H1 (cell line): ENCODE data around the gene KRTAP5-6. TPM values are rescaled to one million over a fixed set of nuclear protein-coding genes. Genes with fewer than 3 reads are reported as not detected.

Source experiments
- CTCF ChIA-PET: fragments of 300-600 bp; sonication (Branson Sonifier 250); formaldehyde crosslinking; loops from one replicate; lab custom pipeline; 2021; ENCODE audit not compliant: partially characterized antibody; lab: Charles Lee
- POLR2A ChIA-PET: fragments of 300-600 bp; sonication (Branson Sonifier 250); formaldehyde crosslinking; loops from one replicate; lab custom pipeline; 2021; ENCODE audit warnings: inconsistent platforms; ENCODE audit not compliant: partially characterized antibody; lab: Charles Lee
- DNase-seq, 2 experiments: peaks; one replicate each; pipeline versions ENCODE4 v3.0.0 to v3.0.0-alpha.2; 2010 to 2022; ENCODE audit warnings: low spot score in 2 of 2, low read depth in 1 of 2, mixed read lengths in 1 of 2
- FAIRE-seq: peaks from 2 replicates; lab custom pipeline; 2011; peaks lifted over from hg19 to GRCh38; lab: Jason Lieb, UNC
- H2AFZ ChIP-seq: 2 replicates; pipeline ENCODE4 v1.8.1; 2012; ENCODE audit warnings: low read length, inconsistent platforms
- H2AK5ac ChIP-seq: 2 replicates; pipeline ENCODE4 v1.6.1; 2013; ENCODE audit warnings: low read depth, low read length
- H2BK120ac ChIP-seq: replicated peaks from 2 replicates; pipeline ENCODE3; 2013; ENCODE audit warnings: low read depth, low read length, inconsistent platforms
- H2BK12ac ChIP-seq: 2 replicates; pipeline ENCODE4 v1.6.1; 2013; ENCODE audit warnings: low read depth, low read length
- H2BK15ac ChIP-seq: 2 replicates; pipeline ENCODE4 v1.6.1; 2013; ENCODE audit warnings: low read length
- H2BK20ac ChIP-seq: 2 replicates; pipeline ENCODE4 v1.6.1; 2013; ENCODE audit warnings: low read length
- H2BK5ac ChIP-seq: 2 replicates; pipeline ENCODE4 v1.6.1; 2013; ENCODE audit warnings: low read depth, low read length
- H3K14ac ChIP-seq: 2 replicates; pipeline ENCODE4 v1.6.1; 2013; ENCODE audit warnings: inconsistent platforms; ENCODE audit not compliant: insufficient read length
- H3K18ac ChIP-seq: 2 replicates; pipeline ENCODE4 v1.6.1; 2013; ENCODE audit warnings: low read length; ENCODE audit errors: extremely low read depth
- H3K23ac ChIP-seq: 2 replicates; pipeline ENCODE4 v1.6.1; 2013; ENCODE audit warnings: inconsistent platforms; ENCODE audit not compliant: insufficient read length
- H3K23me2 ChIP-seq: 2 replicates; pipeline ENCODE4 v1.6.1; 2013; ENCODE audit warnings: low read depth, low read length
- H3K27ac ChIP-seq: 2 replicates; pipeline ENCODE4 v1.6.1; 2011; ENCODE audit warnings: low read depth, low read length, inconsistent platforms
- H3K27me3 ChIP-seq, 4 experiments: replicated peaks in 1 of 4; 1 replicate in 1 of 4; 2 replicates in 3 of 4; pipeline versions ENCODE4 v1.6.1 to v1.8.1; 2011 to 2013; ENCODE audit warnings: low read length in 3 of 4, mild to moderate bottlenecking in 3 of 4, inconsistent platforms in 2 of 4, mixed read lengths in 2 of 4, moderate library complexity in 1 of 4; ENCODE audit not compliant: control insufficient read depth in 3 of 4, insufficient read depth in 3 of 4; ENCODE audit errors: extremely low read depth in 1 of 4
- H3K36me3 ChIP-seq, 4 experiments: 2 replicates each; pipeline versions ENCODE4 v1.6.1 to v1.8.1; 2011 to 2013; ENCODE audit warnings: mild to moderate bottlenecking in 4 of 4, low read length in 3 of 4, moderate library complexity in 2 of 4, control low read depth in 1 of 4, inconsistent platforms in 1 of 4; ENCODE audit not compliant: insufficient read depth in 4 of 4, control insufficient read depth in 2 of 4
- H3K4ac ChIP-seq: replicated peaks from 2 replicates; pipeline ENCODE3; 2013; ENCODE audit warnings: low read length, low read depth, mixed read lengths, inconsistent platforms; ENCODE audit not compliant: insufficient read length
- H3K4me1 ChIP-seq, 4 experiments: replicated peaks in 1 of 4; 1 replicate in 1 of 4; 2 replicates in 3 of 4; pipeline versions ENCODE4 v1.6.1 to v1.8.1; 2011 to 2013; ENCODE audit warnings: low read length in 3 of 4, inconsistent platforms in 2 of 4, mixed read lengths in 1 of 4; ENCODE audit not compliant: insufficient read depth in 4 of 4, control insufficient read depth in 3 of 4
- H3K4me2 ChIP-seq, 2 experiments: 2 replicates each; pipeline versions ENCODE4 v1.6.1 to v1.8.1; 2011 to 2013; ENCODE audit warnings: low read depth in 2 of 2, low read length in 2 of 2, control low read depth in 1 of 2, inconsistent platforms in 1 of 2, mild to moderate bottlenecking in 1 of 2; ENCODE audit not compliant: insufficient read depth in 1 of 2
- H3K4me3 ChIP-seq, 4 experiments: fragments of 200-600, 300-600 bp in 1 of 4; sonication (generic), shearing (Covaris generic), sonication (Bioruptor Twin) in 1 of 4; 2 replicates each; pipeline versions ENCODE4 v1.5.1 to v1.8.1; 2011 to 2016; ENCODE audit warnings: low read length in 4 of 4, low read depth in 3 of 4, control low read depth in 2 of 4, inconsistent platforms in 2 of 4, mild to moderate bottlenecking in 2 of 4, mixed read lengths in 1 of 4, moderate library complexity in 1 of 4; ENCODE audit not compliant: insufficient read depth in 2 of 4; ENCODE audit errors: extremely low read depth in 1 of 4
- H3K56ac ChIP-seq: replicated peaks from 2 replicates; pipeline ENCODE3; 2013; ENCODE audit warnings: low read depth, mild to moderate bottlenecking, mixed read lengths, low read length, inconsistent platforms; ENCODE audit not compliant: insufficient read length
- H3K79me1 ChIP-seq: 2 replicates; pipeline ENCODE4 v1.6.1; 2013; ENCODE audit warnings: low read depth, low read length, control low read depth
- H3K79me2 ChIP-seq, 2 experiments: 2 replicates each; pipeline versions ENCODE4 v1.6.1 to v1.8.1; 2012 to 2013; ENCODE audit warnings: low read length in 2 of 2, mild to moderate bottlenecking in 2 of 2, inconsistent platforms in 1 of 2; ENCODE audit not compliant: insufficient read depth in 2 of 2, control insufficient read depth in 1 of 2
- H3K9ac ChIP-seq, 4 experiments: replicated peaks in 1 of 4; 1 replicate in 1 of 4; 2 replicates in 3 of 4; pipeline versions ENCODE4 v1.6.1 to v1.8.1; 2011 to 2013; ENCODE audit warnings: low read depth in 3 of 4, low read length in 3 of 4, control low read depth in 2 of 4, mild to moderate bottlenecking in 2 of 4, moderate library complexity in 2 of 4, inconsistent platforms in 1 of 4; ENCODE audit errors: extremely low read depth in 1 of 4
- H3K9me3 ChIP-seq, 2 experiments: 2 replicates each; pipeline versions ENCODE4 v1.6.1 to v1.8.1; 2012 to 2013; ENCODE audit warnings: mild to moderate bottlenecking in 2 of 2, moderate library complexity in 2 of 2, control low read depth in 1 of 2, inconsistent platforms in 1 of 2, low read depth in 1 of 2, low read length in 1 of 2, mixed read lengths in 1 of 2; ENCODE audit not compliant: insufficient read depth in 2 of 2
- H4K20me1 ChIP-seq, 2 experiments: replicated peaks in 1 of 2; 2 replicates each; pipeline versions ENCODE3 to v1.8.1; 2011 to 2013; ENCODE audit warnings: inconsistent platforms in 2 of 2, low read length in 2 of 2, mild to moderate bottlenecking in 1 of 2; ENCODE audit not compliant: insufficient read depth in 2 of 2, control insufficient read depth in 1 of 2
- H4K5ac ChIP-seq: 2 replicates; pipeline ENCODE4 v1.6.1; 2013; ENCODE audit warnings: low read length, low read depth, mixed read lengths, inconsistent platforms; ENCODE audit not compliant: insufficient read length
- H4K8ac ChIP-seq: 2 replicates; pipeline ENCODE4 v1.8.0; 2013; ENCODE audit warnings: mild to moderate bottlenecking, moderate library complexity, low read length, inconsistent platforms; ENCODE audit not compliant: insufficient read depth; ENCODE audit errors: extremely low read depth
- H4K91ac ChIP-seq: replicated peaks from 2 replicates; pipeline ENCODE3; 2013; ENCODE audit warnings: low read length, mixed read lengths, inconsistent platforms; ENCODE audit not compliant: insufficient read length
- CHD2 ChIP-seq: IDR thresholded peaks from 2 replicates; pipeline ENCODE4 v1.6.1; 2012; ENCODE audit warnings: low read length, improper control_type of control experiment
- E2F6 ChIP-seq: IDR thresholded peaks from 2 replicates; pipeline ENCODE4 v1.6.1; 2012; ENCODE audit warnings: inconsistent platforms
- EGR1 ChIP-seq: IDR thresholded peaks from 2 replicates; pipeline ENCODE4 v1.6.1; 2011; ENCODE audit warnings: low read depth, low read length, borderline replicate concordance
- POU5F1 ChIP-seq: IDR thresholded peaks from 2 replicates; pipeline ENCODE4 v1.6.1; 2011; ENCODE audit warnings: low read depth, mild to moderate bottlenecking, low read length, moderate library complexity
- SUZ12 ChIP-seq: fragments of 200-600 bp; sonication (generic); IDR thresholded peaks from 2 replicates; pipeline ENCODE4 v1.6.1; 2012; ENCODE audit warnings: mild to moderate bottlenecking, inconsistent platforms, low read length, moderate library complexity, mixed read lengths
- TEAD4 ChIP-seq: IDR thresholded peaks from 2 replicates; pipeline ENCODE4 v1.6.1; 2012; ENCODE audit warnings: low read depth, low read length, inconsistent platforms, mixed read lengths
- WGBS, 2 experiments: shearing (Covaris generic) in 1 of 2; methylation state at CpG; one replicate each; pipeline versions ENCODE4 v1.1.6 to v1.1.7; 2013 to 2015; ENCODE audit warnings: low lambda C conversion rate in 2 of 2, mixed read lengths in 2 of 2, inconsistent platforms in 1 of 2, low coverage in 1 of 2, missing lambda C conversion rate in 1 of 2; ENCODE audit not compliant: insufficient replicate concordance in 2 of 2, insufficient coverage in 1 of 2, insufficient read length in 1 of 2; ENCODE audit errors: extremely low coverage in 1 of 2, missing lambda C conversion rate in 1 of 2; 5-methylcytosine and 5-hydroxymethylcytosine counted together
- polyA plus RNA-seq, 7 experiments: library from polyadenylated mRNA; depleted of rRNA in 3 of 7; stranded (reverse) in 5 of 7; unstranded in 2 of 7; fragments of >200 nt in 5 of 7; fragments of 200-250 nt in 2 of 7; gene quantifications; 1 replicate in 5 of 7; 2 replicates in 1 of 7; 4 replicates in 1 of 7; pipeline versions ENCODE4 v1.2.1 to v1.2.3, GENCODE V29; 2011 to 2013; ENCODE audit warnings: missing spikeins in 2 of 7, mixed read lengths in 2 of 7
- total RNA-seq: library from RNA; stranded (reverse); fragmentation: NEBNext Ultra II Directional; extraction: Animal tissue kit (Norgen Biotek cat#: 25700); gene quantifications from 2 replicates; pipeline ENCODE4 v1.2.1, GENCODE V29; 2021

KRTAP5-6 gene
- total and polyA plus RNA-seq, 2 of the 8 experiments (the other 6 are each of a cell fraction or from before 2014, with no cell fraction given), result not detected

- no peak overlapping the region for H3K4me3 ChIP-seq
- peaks cover 6% of the 10 kb centered on the region; the same call in 1 of the 2 replicates for H3K23me2 ChIP-seq
- H3K4ac ChIP-seq, result no peak overlapping the region
- no peak overlapping the region for H4K91ac ChIP-seq
- no peak overlapping the region for H2BK15ac ChIP-seq
- H2AK5ac ChIP-seq, result no peak overlapping the region
- no peaks in the 10 kb centered on the region for H3K36me3 ChIP-seq
- H4K8ac ChIP-seq, result peak overlapping the region; percentile 1; the same call in 1 of the 2 replicates
- H3K4me1 ChIP-seq, result no peaks in the 10 kb centered on the region; a peak in 1 of 7 replicates
- no peak overlapping the region for H2BK120ac ChIP-seq
- no peak overlapping the region for H3K18ac ChIP-seq
- ChIA-PET POLR2A (no interaction called here), CTCF (interaction anchor here (0.6 to 4.5 kb wide), 10 partner anchors 7 to 491 kb away, joined by 3 to 21 read pairs (median 3); partner anchors contain the start of genes SYT8 and TNNT3)
- no peak for TF ChIP-seq POU5F1
- no peak for TF ChIP-seq SUZ12
- TF ChIP-seq CHD2, result no peak
- TF ChIP-seq EGR1, result no peak
- TF ChIP-seq TEAD4, result no peak
- TF ChIP-seq E2F6, result no peak
- H3K23ac ChIP-seq, result no peak overlapping the region
- H2BK5ac ChIP-seq, result no peak overlapping the region
- FAIRE-seq (no peak), DNase-seq (no peak)
- no peaks in the 10 kb centered on the region for H3K9me3 ChIP-seq
- no peak overlapping the region for H4K5ac ChIP-seq
- no peak overlapping the region for H3K9ac ChIP-seq
- no peak overlapping the region for H2BK20ac ChIP-seq
- H3K27me3 ChIP-seq, result peaks cover 0 to 4% (median 0%) of the 10 kb centered on the region in 4 experiments; a peak in 3 of 7 replicates
- 80% methylated on average over 20 of the region's 21 CpGs; no CpG with 5 or more reads in 1 of the 2 experiments for WGBS, 2 experiments
- no peaks in the 10 kb centered on the region for H3K79me2 ChIP-seq
- H4K20me1 ChIP-seq, result peaks cover 0 to 2% of the 10 kb centered on the region in 2 experiments
- H2AFZ ChIP-seq, result no peak overlapping the region
- H3K56ac ChIP-seq, result no peak overlapping the region
- H3K79me1 ChIP-seq, result no peaks in the 10 kb centered on the region
- no peak overlapping the region for H3K4me2 ChIP-seq
- no peak overlapping the region for H3K27ac ChIP-seq
- no peak overlapping the region for H3K14ac ChIP-seq
- H2BK12ac ChIP-seq, result no peak overlapping the region
These were observed 22.5 kb upstream of the KRTAP5-6 start for GRCh38 chr11:1674173-1675131.
